Adipocyte (in vitro differentiated cells): ENCODE data around the gene CETN1.

Source experiments
- DNase-seq: peaks from one replicate; pipeline ENCODE4 v3.0.0-alpha.2; 2015; ENCODE audit warnings: low read depth
- H3K27me3 ChIP-seq: replicated peaks from 2 replicates; pipeline ENCODE4 v1.7.0; 2013; ENCODE audit warnings: mild to moderate bottlenecking, low read length, moderate library complexity; ENCODE audit not compliant: control insufficient read depth, insufficient read depth
- H3K36me3 ChIP-seq: 2 replicates; pipeline ENCODE4 v1.7.0; 2013; ENCODE audit warnings: low read length, mild to moderate bottlenecking, moderate library complexity; ENCODE audit not compliant: control insufficient read depth, insufficient read depth, severe bottlenecking
- H3K4me1 ChIP-seq: 2 replicates; pipeline ENCODE4 v1.7.0; 2013; ENCODE audit warnings: mild to moderate bottlenecking, low read length, moderate library complexity; ENCODE audit not compliant: control insufficient read depth, insufficient read depth
- H3K4me3 ChIP-seq: 2 replicates; pipeline ENCODE4 v1.7.0; 2013; ENCODE audit warnings: mild to moderate bottlenecking, low read length, moderate library complexity
- H3K9ac ChIP-seq: 2 replicates; pipeline ENCODE4 v1.7.0; 2013; ENCODE audit warnings: mild to moderate bottlenecking, low read length, moderate library complexity
- H3K9me3 ChIP-seq: 2 replicates; pipeline ENCODE4 v1.7.0; 2013; ENCODE audit warnings: mild to moderate bottlenecking, low read length, moderate library complexity; ENCODE audit not compliant: control insufficient read depth

CETN1 gene

DNA sequence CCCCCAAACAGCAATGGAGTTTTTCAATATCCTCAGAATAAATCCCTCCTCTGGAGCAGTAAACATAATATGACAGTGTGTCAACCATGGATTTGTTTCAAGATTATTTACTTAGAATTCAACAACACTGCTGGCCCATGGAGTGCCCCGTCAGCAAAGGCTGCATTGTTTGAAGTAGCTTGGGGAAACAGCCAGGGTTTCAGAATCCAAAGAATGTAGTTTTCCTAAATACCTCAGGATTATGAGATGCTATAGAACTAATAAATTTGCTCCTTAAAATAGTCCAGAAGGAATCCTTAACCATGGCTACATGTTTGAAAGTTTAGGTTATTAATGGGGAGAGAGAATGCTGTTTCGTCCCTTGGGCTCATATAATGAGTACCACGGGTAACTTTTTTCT, 13.1 kb upstream of the CETN1 start:
- peaks cover 3% of the 10 kb centered on the region for H3K27me3 ChIP-seq
- H3K4me1 ChIP-seq = peaks cover 12% of the 10 kb centered on the region
- H3K9me3 ChIP-seq = no peaks in the 10 kb centered on the region
- peak; percentile 15 for DNase-seq
- no peaks in the 10 kb centered on the region for H3K36me3 ChIP-seq
- H3K4me3 ChIP-seq = no peak overlapping the region
- H3K9ac ChIP-seq = no peak overlapping the region

DNA sequence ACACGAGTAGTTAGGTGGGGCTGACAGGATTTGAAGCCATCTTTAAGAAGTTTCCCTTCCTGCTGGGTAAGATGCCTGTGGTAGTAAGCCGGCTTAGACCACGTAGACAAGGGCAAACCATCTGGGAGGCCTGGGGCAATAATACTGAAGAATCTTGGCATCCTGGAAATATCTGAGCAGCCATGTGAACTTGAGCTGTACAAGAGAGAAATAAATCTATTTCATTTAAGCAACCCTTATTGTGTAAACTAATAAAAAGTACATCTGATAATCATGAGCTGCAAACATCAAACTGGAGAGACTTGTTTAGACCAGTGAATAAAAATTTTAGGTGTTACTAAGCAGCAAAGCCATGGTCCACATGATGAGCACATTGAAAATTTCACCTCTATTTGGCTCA, 11.4 kb upstream of the CETN1 start:
- Histone ChIP-seq H3K9ac (no peak overlapping the region), H3K36me3 (no peaks in the 10 kb centered on the region), H3K4me3 (no peak overlapping the region), H3K9me3 (no peaks in the 10 kb centered on the region), H3K27me3 (peaks cover 3% of the 10 kb centered on the region), H3K4me1 (peaks cover 12% of the 10 kb centered on the region)
- DNase-seq = no peak

GRCh38 chr18:570256-570655, 9.9 kb upstream of the CETN1 start:
- Histone ChIP-seq H3K9me3 (no peaks in the 10 kb centered on the region), H3K4me1 (peaks cover 15% of the 10 kb centered on the region), H3K4me3 (no peak overlapping the region), H3K36me3 (no peaks in the 10 kb centered on the region), H3K27me3 (peaks cover 3% of the 10 kb centered on the region), H3K9ac (no peak overlapping the region)
- DNase-seq = no peak

DNA sequence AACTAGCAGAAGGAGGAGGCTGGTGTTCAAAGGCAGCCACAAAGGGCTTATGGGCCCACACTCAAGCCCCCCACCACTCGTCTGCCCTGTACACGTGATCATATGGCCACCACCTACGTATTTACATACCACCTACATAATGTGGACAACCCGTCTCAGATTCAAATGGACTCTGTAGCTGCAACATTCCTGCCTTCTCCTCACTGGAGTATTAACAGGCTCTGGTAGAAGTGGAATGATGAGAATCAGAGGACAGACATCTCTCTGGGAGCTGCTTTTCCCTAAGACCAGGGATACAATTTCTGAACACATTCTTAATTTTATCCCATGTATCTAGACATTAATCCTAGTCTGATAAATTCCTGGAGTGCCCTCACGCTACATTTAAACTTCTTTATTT, 9.5 kb upstream of the CETN1 start:
- no peak for DNase-seq
- H3K9me3 ChIP-seq = no peaks in the 10 kb centered on the region
- H3K9ac ChIP-seq = no peak overlapping the region
- no peak overlapping the region for H3K4me3 ChIP-seq
- peaks cover 3% of the 10 kb centered on the region for H3K27me3 ChIP-seq
- H3K4me1 ChIP-seq = peaks cover 17% of the 10 kb centered on the region
- H3K36me3 ChIP-seq = no peaks in the 10 kb centered on the region

DNA sequence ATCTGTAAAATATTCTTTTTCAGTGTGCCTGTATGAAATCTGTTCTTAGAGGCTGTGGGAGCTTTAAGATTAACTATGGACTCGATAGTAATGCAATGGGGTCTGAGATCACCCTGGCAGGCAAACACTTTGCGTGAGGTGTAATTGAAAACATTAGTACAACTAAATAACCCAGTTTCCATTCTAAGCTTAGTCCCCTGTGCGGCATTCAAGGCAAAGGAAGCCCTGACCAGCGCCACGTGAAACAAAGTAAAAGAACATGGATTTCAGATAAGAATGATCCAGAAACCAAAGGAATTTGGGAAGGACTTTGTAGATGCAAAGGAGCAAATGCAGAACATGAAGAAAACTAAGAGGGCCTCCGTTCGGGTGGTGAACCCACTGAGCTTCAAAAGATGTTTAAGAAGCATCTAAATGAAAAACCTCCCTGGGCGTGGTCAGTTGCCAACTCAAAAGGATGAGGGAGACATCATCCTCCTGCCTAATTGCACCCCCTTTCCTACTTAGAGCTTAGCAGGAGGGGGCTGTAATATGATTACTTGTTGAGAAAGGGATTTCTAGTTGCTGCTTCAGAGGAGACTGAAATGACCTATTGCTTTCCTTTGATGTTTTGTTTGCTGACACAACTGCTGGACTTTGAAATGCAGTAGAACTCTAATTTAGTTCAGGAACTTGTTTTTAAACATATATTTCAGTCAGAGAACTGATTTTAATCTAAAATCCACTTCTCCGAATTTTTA, 7.9 kb upstream of the CETN1 start:
- Histone ChIP-seq H3K27me3 (no peaks in the 10 kb centered on the region), H3K9me3 (no peaks in the 10 kb centered on the region), H3K4me3 (no peak overlapping the region), H3K9ac (no peak overlapping the region), H3K36me3 (no peaks in the 10 kb centered on the region), H3K4me1 (peaks cover 17% of the 10 kb centered on the region)
- no peak for DNase-seq

GRCh38 chr18:572831-573289, 7.3 kb upstream of the CETN1 start:
- H3K27me3 ChIP-seq = no peaks in the 10 kb centered on the region
- H3K4me1 ChIP-seq = peaks cover 17% of the 10 kb centered on the region
- no peak for DNase-seq
- no peaks in the 10 kb centered on the region for H3K9me3 ChIP-seq
- H3K36me3 ChIP-seq = no peaks in the 10 kb centered on the region
- H3K9ac ChIP-seq = no peak overlapping the region
- no peak overlapping the region for H3K4me3 ChIP-seq

GRCh38 chr18:573385-573784, 6.8 kb upstream of the CETN1 start:
- H3K36me3 ChIP-seq = no peaks in the 10 kb centered on the region
- H3K27me3 ChIP-seq = no peaks in the 10 kb centered on the region
- no peak for DNase-seq
- no peak overlapping the region for H3K9ac ChIP-seq
- H3K9me3 ChIP-seq = no peaks in the 10 kb centered on the region
- no peak overlapping the region for H3K4me3 ChIP-seq
- peaks cover 17% of the 10 kb centered on the region for H3K4me1 ChIP-seq

DNA sequence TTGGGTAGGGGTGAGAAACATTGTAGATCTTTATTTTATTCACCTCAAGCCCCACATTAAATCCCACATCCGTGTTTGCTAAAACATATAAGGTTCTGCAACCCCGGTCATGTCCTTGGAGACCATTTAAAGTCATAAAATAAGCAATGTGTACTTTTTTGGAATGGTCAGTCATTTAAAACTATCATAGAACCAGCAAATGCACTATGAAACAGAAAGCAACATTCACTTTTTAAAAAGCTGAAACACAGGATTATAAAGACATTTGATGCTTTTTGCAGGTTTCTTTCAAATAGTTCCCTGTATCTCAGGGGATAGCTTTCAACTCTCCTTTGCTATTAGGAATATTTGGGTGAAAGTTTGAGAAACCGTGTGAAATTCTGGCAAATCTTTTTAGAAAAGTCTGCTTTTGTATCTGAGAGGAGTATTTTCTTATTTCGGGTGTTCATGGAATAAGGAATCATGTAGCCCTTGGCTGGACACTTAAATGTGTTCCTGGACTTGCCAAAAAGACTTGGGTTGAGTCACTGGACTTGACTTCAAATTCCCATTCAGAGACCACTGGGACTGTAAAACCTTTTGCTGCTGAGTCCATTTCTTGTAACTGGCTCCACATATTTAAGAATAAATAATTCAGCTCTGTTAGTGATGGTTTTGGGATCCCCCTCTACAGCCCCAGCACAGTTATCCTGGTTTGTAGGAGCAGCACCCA, 5.9 kb upstream of the CETN1 start:
- H3K9ac ChIP-seq = no peak overlapping the region
- DNase-seq = no peak
- H3K36me3 ChIP-seq = no peaks in the 10 kb centered on the region
- H3K4me3 ChIP-seq = no peak overlapping the region
- no peaks in the 10 kb centered on the region for H3K27me3 ChIP-seq
- peaks cover 17% of the 10 kb centered on the region for H3K4me1 ChIP-seq
- no peaks in the 10 kb centered on the region for H3K9me3 ChIP-seq

DNA sequence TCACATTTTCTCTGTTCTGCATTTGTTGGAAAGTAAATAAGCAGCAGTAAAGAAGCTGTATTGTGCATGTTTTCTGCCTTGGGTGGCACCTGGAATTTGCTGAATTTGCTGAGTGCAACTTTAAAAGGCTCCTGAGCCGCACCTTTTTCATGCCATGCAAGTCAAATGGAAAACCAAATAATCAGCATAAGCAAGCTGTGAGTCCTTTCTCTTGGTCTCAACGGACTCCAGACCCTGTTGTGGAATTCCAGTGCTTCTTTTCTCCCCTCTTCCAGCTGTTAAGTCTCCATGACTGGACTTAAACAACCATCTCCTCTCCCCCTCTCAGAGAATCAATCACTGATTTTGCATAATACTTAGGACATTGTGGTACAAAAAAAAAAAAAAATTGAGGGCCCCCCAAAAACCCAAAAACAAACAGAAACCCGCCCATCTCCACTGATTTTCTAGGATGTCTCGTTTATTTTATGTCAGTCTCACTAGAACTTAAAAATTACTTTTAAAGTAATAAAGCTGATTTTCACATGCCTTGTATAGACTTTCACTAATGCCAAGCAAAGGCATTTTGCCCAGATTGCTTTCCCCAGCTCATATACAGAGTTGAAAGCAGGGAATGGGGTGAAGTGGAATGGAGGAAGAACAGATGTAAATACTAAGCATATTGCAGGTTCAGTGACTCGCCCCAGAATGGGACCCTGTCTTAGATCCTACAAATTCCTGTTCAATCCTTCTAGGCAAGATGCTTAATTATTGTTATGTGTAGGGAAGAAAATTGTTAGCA, 5.1 kb upstream of the CETN1 start:
- no peaks in the 10 kb centered on the region for H3K27me3 ChIP-seq
- no peak overlapping the region for H3K4me3 ChIP-seq
- no peaks in the 10 kb centered on the region for H3K9me3 ChIP-seq
- no peak for DNase-seq
- H3K36me3 ChIP-seq = no peaks in the 10 kb centered on the region
- no peak overlapping the region for H3K9ac ChIP-seq
- peaks cover 17% of the 10 kb centered on the region for H3K4me1 ChIP-seq

GRCh38 chr18:576924-577323, 3.3 kb upstream of the CETN1 start:
- Histone ChIP-seq H3K36me3 (no peaks in the 10 kb centered on the region), H3K9ac (no peak overlapping the region), H3K9me3 (no peaks in the 10 kb centered on the region), H3K27me3 (no peaks in the 10 kb centered on the region), H3K4me3 (no peak overlapping the region), H3K4me1 (peaks cover 17% of the 10 kb centered on the region)
- DNase-seq = no peak

GRCh38 chr18:577643-578375, 2.4 kb upstream of the CETN1 start:
- no peak for DNase-seq
- peaks cover 17% of the 10 kb centered on the region for H3K4me1 ChIP-seq
- H3K36me3 ChIP-seq = no peaks in the 10 kb centered on the region
- no peak overlapping the region for H3K9ac ChIP-seq
- H3K27me3 ChIP-seq = no peaks in the 10 kb centered on the region
- no peak overlapping the region for H3K4me3 ChIP-seq
- H3K9me3 ChIP-seq = no peaks in the 10 kb centered on the region
